Vagina (tissue), 2 donors: ENCODE measurements around the gene CTSE. TPM values are rescaled to one million over a fixed set of nuclear protein-coding genes. Genes with fewer than 3 reads are reported as not detected.

ENCODE experiments used
- DNase-seq, 2 donors: peaks; one replicate each; pipeline ENCODE4 v3.0.0-alpha.2; 2017; ENCODE audit errors: extremely low spot score in 2 of 2
- H3K27ac ChIP-seq: fragments of 200-600 bp; sonication (generic); one replicate; pipeline ENCODE4 v1.5.1; 2019
- H3K27me3 ChIP-seq: fragments of 200-600 bp; sonication (generic); one replicate; pipeline ENCODE4 v1.5.1; 2019
- H3K36me3 ChIP-seq, 2 donors: fragments of 200-600 bp; sonication (generic); one replicate each; pipeline ENCODE4 v1.5.1; 2017 to 2019
- H3K4me1 ChIP-seq: fragments of 200-600 bp; sonication (generic); one replicate; pipeline ENCODE4 v1.5.1; 2019
- H3K4me3 ChIP-seq, 2 donors: fragments of 200-600 bp; sonication (generic); 1 replicate in 1 of 2; 2 replicates in 1 of 2; pipeline ENCODE4 v1.5.1; 2016 to 2019
- H3K9me3 ChIP-seq: fragments of 200-600 bp; sonication (generic); one replicate; pipeline ENCODE4 v1.5.1; 2019
- POLR2A ChIP-seq, 2 donors: fragments of 450-650 bp; IDR thresholded peaks; one replicate each; pipeline ENCODE4 v1.6.1; 2017; ENCODE audit warnings: antibody characterized with exemption in 2 of 2, mild to moderate bottlenecking in 2 of 2, moderate library complexity in 2 of 2
- POLR2AphosphoS5 ChIP-seq, 2 donors: sonication (generic); formaldehyde crosslinking; IDR thresholded peaks; one replicate each; pipeline ENCODE4 v1.9.0; 2017; ENCODE audit warnings: antibody characterized with exemption in 2 of 2, mild to moderate bottlenecking in 2 of 2, low read depth in 1 of 2; ENCODE audit not compliant: insufficient read depth in 1 of 2
- intact Hi-C: fragments of 100-400 bp; cut with DNase I; formaldehyde crosslinking; loops from one replicate; pipeline ENCODE4 v1.15.1; 2023
- total RNA-seq: library from RNA; depleted of rRNA; stranded (reverse); fragments of >200 nt; gene quantifications from one replicate; pipeline ENCODE4 v1.2.3, GENCODE V29; 2016
- TF ChIP-seq, protein P1 (sequence below), 3 experiments: fragments of 450-650 bp in 2 of 3; fragments of 200-600 bp in 1 of 3; sonication (generic) in 1 of 3; IDR thresholded peaks; one replicate each; pipeline ENCODE4 v1.5.1; 2017 to 2019; ENCODE audit warnings: antibody characterized with exemption in 3 of 3, mild to moderate bottlenecking in 2 of 3, moderate library complexity in 2 of 3

Gene CTSE
- total RNA-seq, 1 donor from 2014 or later, result not detected

DNA sequence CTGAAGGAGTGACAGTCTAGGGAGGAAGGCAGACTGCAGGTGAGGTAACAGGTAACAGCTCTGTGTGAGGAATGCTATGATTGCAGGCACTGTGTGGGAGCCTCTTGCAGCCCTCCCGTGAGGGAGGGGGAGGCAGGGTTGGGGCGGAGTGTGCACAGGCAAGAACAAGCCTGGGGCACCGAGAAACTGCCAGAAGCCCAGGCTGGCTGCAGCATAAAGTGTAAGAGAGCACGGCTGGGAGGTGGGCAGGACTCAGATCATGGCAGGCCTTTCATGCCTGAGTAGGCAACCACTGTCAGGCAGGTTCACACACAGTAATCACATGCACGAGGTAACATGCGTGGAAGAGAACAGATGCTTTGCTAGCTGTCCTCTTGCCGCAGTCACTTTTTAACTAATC is 17.9 kb upstream of the CTSE start:
- peaks cover 8% of the 10 kb centered on the region for H3K4me1 ChIP-seq
- DNase-seq, result no peak
- no peak for TF ChIP-seq POLR2AphosphoS5 (IDR thresholded peaks at IDR 0.05; ENCODE audit: insufficient read depth in 1 of 2, low read depth in 1 of 2)
- no peaks in the 10 kb centered on the region for H3K27me3 ChIP-seq
- intact Hi-C loops, result no loop called here
- H3K36me3 ChIP-seq, result no peaks in the 10 kb centered on the region
- H3K27ac ChIP-seq, result no peak overlapping the region
- no peaks in the 10 kb centered on the region for H3K9me3 ChIP-seq
- no peak overlapping the region for H3K4me3 ChIP-seq

DNA sequence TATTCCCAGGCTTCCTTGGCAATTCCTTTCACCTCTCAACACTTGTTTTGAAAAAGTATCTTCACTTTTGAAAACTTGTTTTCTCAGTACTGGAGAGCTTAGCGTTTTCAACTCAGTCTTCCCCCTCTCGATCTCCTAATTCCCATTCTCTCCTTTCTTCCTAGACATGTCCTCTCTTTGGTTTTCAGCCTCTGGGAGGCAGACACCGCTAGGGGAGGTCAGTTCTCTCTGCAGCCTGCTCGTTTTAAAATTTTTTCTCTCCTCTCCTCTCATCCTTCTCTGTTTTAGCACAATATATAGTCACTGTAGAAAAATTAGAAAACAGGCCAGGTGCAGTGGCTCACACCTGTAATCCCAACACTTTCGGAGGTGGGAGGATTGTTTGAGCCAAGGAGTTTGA is 16.6 kb upstream of the CTSE start:
- H3K36me3 ChIP-seq, result no peaks in the 10 kb centered on the region
- H3K9me3 ChIP-seq, result no peaks in the 10 kb centered on the region
- TF ChIP-seq POLR2AphosphoS5 (IDR thresholded peaks at IDR 0.05; ENCODE audit: insufficient read depth in 1 of 2, low read depth in 1 of 2), result no peak
- TF ChIP-seq, protein P1, sequence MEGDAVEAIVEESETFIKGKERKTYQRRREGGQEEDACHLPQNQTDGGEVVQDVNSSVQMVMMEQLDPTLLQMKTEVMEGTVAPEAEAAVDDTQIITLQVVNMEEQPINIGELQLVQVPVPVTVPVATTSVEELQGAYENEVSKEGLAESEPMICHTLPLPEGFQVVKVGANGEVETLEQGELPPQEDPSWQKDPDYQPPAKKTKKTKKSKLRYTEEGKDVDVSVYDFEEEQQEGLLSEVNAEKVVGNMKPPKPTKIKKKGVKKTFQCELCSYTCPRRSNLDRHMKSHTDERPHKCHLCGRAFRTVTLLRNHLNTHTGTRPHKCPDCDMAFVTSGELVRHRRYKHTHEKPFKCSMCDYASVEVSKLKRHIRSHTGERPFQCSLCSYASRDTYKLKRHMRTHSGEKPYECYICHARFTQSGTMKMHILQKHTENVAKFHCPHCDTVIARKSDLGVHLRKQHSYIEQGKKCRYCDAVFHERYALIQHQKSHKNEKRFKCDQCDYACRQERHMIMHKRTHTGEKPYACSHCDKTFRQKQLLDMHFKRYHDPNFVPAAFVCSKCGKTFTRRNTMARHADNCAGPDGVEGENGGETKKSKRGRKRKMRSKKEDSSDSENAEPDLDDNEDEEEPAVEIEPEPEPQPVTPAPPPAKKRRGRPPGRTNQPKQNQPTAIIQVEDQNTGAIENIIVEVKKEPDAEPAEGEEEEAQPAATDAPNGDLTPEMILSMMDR (IDR thresholded peaks at IDR 0.05), result no peak
- TF ChIP-seq POLR2A (IDR thresholded peaks at IDR 0.05), result no peak
- no peaks in the 10 kb centered on the region for H3K27me3 ChIP-seq
- intact Hi-C loops, result no loop called here
- no peak for DNase-seq
- H3K27ac ChIP-seq, result no peak overlapping the region
- peaks cover 8% of the 10 kb centered on the region for H3K4me1 ChIP-seq
- H3K4me3 ChIP-seq, result no peak overlapping the region

DNA sequence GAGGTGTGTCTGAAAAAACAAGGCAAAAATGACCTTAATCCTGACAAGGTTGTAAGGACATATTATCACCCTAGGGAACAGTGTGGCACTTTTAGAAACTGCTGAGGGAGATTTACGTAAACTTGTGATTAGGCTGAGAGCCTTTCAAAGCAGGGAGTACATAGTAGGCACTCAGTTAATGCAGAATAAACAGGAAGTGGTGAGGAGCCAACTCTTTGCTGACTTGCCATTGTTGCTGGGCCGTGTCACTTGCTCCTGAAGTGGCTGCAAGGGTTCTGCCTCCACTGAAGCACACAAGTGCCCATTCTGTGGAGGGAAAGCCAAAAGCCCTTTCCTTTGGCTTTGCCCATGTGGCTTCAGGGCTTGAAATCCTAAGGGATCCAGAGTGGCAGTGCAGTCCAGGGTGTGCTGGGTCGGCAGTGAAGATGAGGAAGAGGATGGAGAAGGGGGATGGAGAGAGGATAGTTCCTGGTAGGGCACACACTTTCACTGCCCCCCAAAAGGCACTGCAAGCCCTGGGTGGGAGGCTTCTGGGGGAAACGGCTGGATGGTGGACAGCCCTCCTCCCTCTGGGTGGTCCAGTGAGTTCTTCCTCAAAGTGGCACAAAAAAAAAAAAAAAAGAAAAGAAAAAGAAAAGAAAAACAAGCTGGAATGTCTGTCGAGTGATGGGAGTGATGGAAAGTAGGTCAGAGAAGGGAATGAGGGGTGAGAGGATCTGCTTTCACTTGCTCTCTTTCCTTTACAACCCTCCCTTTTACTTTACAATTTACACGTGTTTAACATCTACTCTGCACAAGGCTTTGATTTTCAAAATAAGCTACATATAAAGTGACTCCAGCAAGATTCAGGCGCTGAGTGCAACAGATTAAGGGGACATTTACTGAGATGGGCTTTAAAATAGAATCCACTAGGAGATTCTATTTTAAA is 15.6 kb upstream of the CTSE start:
- Histone ChIP-seq H3K27me3 (no peaks in the 10 kb centered on the region), H3K27ac (no peak overlapping the region), H3K36me3 (no peaks in the 10 kb centered on the region), H3K4me3 (no peak overlapping the region), H3K4me1 (peaks cover 13% of the 10 kb centered on the region), H3K9me3 (no peaks in the 10 kb centered on the region)
- no peak for TF ChIP-seq POLR2AphosphoS5 (IDR thresholded peaks at IDR 0.05; ENCODE audit: insufficient read depth in 1 of 2, low read depth in 1 of 2)
- TF ChIP-seq POLR2A (IDR thresholded peaks at IDR 0.05), result no peak
- DNase-seq, result no peak
- intact Hi-C loops, result no loop called here

DNA sequence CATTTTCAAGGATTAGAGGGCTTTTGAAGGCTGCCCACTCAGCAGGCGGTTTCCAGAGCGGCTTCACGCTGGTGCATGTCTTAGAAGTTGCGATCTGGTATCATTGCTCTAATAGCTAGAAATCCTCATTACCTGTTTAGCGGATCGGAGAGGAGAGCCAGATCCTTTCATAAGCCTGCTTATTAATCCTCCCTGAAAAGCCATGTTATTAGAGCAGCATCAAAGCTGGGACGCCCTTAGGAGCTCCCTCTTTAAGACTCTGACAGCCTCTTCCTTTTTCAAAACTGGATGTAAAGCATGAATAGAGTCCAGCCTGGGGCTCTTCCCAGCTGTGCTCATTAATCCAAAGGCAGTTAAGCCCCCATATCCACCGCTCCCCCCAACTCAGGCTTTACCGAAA is 13.9 kb upstream of the CTSE start:
- TF ChIP-seq, protein P1 (IDR thresholded peaks at IDR 0.05), result no peak
- no peak for TF ChIP-seq POLR2A (IDR thresholded peaks at IDR 0.05)
- TF ChIP-seq POLR2AphosphoS5 (IDR thresholded peaks at IDR 0.05; ENCODE audit: insufficient read depth in 1 of 2, low read depth in 1 of 2), result no peak
- no peaks in the 10 kb centered on the region for H3K27me3 ChIP-seq
- H3K4me1 ChIP-seq, result peaks cover 15% of the 10 kb centered on the region
- H3K9me3 ChIP-seq, result no peaks in the 10 kb centered on the region
- H3K4me3 ChIP-seq, result no peak overlapping the region
- intact Hi-C loops, result no loop called here
- no peak overlapping the region for H3K27ac ChIP-seq
- DNase-seq, result no peak
- no peaks in the 10 kb centered on the region for H3K36me3 ChIP-seq

DNA sequence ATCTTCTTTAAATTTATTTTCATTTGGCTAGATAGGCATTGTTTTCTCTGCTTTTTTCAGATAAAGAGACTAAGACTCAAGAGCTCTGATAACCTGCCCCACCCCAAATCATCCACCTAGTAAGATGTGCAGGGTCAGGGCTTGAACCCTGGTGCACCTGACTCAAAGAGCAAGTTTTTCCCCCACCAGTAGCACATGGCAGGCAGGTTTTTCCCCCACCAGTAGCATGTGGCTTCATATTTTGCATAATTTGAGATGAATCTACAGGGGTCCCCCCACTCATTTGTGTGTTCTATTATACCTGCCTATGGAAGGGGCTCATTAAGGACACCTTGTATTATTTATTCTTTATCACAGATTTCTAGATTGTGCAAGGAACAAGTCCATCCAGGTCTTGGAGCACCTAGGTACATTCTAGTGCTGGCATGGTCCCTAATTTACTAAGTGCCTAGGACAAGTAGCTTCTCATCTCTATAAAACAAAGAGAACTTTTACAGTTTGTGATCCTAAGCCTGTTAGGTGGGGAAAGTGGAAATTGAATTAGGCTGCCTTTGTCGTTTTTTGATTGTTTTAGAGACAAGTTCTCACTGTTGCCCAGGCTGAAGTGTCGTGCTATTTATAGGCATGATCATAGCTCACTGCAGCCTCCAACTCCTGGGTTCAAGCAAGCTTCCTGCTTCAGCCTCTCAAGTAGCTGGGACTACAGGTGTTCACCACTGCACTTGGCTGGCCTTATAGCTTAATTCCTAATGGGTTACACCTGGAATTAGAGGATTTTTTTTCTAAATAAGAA is 13.2 kb upstream of the CTSE start:
- peaks cover 15% of the 10 kb centered on the region for H3K4me1 ChIP-seq
- intact Hi-C loops, result no loop called here
- TF ChIP-seq POLR2A (IDR thresholded peaks at IDR 0.05), result no peak
- TF ChIP-seq, protein P1 (IDR thresholded peaks at IDR 0.05), result no peak
- no peak for TF ChIP-seq POLR2AphosphoS5 (IDR thresholded peaks at IDR 0.05; ENCODE audit: insufficient read depth in 1 of 2, low read depth in 1 of 2)

More for the DNA sequence above, 13.2 kb upstream of the CTSE start:
- Histone ChIP-seq H3K36me3 (no peaks in the 10 kb centered on the region), H3K27ac (no peak overlapping the region), H3K9me3 (no peaks in the 10 kb centered on the region), H3K4me3 (no peak overlapping the region), H3K27me3 (no peaks in the 10 kb centered on the region)
- no peak for DNase-seq
